Nephron progenitor cell (in vitro differentiated cells): ENCODE data around the gene SLC39A9.

Source experiments
- DNase-seq: peaks from one replicate; pipeline ENCODE4 v3.0.0; 2021
- H3K27ac Mint-ChIP-seq: 2 replicates; pipeline ENCODE4 v1.8.0; 2021; ENCODE audit warnings: mild to moderate bottlenecking, moderate library complexity, mixed read lengths
- H3K27me3 Mint-ChIP-seq: 2 replicates; pipeline ENCODE4 v1.8.0; 2021; ENCODE audit warnings: mild to moderate bottlenecking, low read depth, mixed read lengths; ENCODE audit not compliant: poor library complexity
- H3K36me3 Mint-ChIP-seq: 2 replicates; pipeline ENCODE4 v1.8.0; 2021; ENCODE audit warnings: low read depth, mixed read lengths
- H3K4me1 Mint-ChIP-seq: 2 replicates; pipeline ENCODE4 v1.8.0; 2021; ENCODE audit warnings: mixed read lengths
- H3K4me3 Mint-ChIP-seq: 2 replicates; pipeline ENCODE4 v1.8.0; 2021; ENCODE audit warnings: mild to moderate bottlenecking, moderate library complexity, mixed read lengths
- H3K9me3 Mint-ChIP-seq: 2 replicates; pipeline ENCODE4 v1.8.0; 2021; ENCODE audit warnings: mild to moderate bottlenecking, moderate library complexity, mixed read lengths
- CTCF ChIP-seq: fragments of 200-600 bp; sonication (generic); IDR thresholded peaks from 2 replicates; pipeline ENCODE4 v1.5.0; 2021; ENCODE audit warnings: antibody characterized with exemption

SLC39A9 gene

DNA sequence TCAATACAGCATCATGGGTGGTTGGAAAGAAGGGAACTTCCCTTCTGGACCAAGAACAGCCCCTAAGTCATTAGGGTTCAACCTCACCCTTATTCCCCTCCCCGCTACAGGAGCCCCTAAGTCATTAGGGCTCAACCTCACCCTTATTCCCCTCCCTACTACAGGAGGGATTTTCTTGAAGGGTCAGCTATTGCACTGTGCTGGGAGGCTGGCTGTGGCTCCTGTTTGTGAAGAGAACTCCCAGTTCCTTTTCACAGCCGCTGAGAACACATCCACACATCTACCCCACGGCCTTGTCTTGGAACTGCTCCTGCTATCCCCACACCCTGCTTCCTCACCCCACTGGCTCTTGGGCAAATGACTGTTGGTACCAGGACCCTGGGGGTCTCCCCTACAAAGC lies 45.3 kb upstream of the SLC39A9 start:
- Mint-ChIP-seq H3K27me3 (peaks cover 21% of the 10 kb centered on the region), H3K4me1 (peaks cover 28% of the 10 kb centered on the region), H3K9me3 (no peaks in the 10 kb centered on the region), H3K36me3 (no peaks in the 10 kb centered on the region), H3K27ac (no peak overlapping the region), H3K4me3 (no peak overlapping the region)
- TF ChIP-seq CTCF = no peak
- DNase-seq = no peak

DNA sequence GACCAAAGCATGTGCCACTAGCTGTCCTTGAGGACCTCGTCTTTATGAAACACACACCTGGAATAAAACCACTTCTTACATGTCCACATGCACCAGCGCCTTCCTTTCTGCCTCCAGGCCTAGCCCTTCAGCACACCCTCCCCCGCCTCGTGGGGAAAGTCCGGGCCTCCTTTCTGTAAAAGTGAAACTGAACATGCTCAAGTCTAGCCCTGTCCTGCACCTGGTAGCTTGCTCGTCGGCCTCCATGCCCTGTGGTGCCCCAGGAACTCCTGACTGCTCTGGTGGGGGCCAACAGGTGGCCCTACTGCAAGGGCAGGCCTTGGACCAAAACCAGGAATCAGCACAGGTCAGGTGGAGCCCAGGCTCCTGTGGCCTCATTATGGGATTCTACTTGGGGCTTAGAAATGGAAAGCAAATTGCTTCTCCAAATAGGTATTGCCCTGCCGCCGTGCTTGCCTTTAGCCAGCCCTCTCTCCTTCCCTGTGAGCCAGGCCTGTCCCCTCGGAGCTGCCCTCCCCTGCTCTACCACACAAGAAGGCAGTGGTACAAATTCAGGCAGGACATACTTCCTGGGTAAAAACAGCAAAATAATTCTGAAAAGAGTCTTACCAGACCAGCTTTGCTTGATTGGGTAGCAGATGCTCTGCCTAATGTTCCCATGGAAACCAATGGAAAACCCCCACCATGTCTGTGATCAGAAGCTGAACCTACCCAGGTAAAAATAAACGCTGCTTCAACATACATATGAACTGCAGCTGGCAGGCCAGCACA lies 43.9 kb upstream of the SLC39A9 start:
- no peak overlapping the region for H3K4me3 Mint-ChIP-seq
- DNase-seq = no peak
- H3K27ac Mint-ChIP-seq = peak overlapping the region; percentile 79

GRCh38 chr14:69355154-69355597 lies 43.3 kb upstream of the SLC39A9 start:
- peaks cover 23% of the 10 kb centered on the region for H3K27me3 Mint-ChIP-seq
- H3K27ac Mint-ChIP-seq = no peak overlapping the region
- no peaks in the 10 kb centered on the region for H3K36me3 Mint-ChIP-seq
- no peak for TF ChIP-seq CTCF
- no peak for DNase-seq
- H3K9me3 Mint-ChIP-seq = no peaks in the 10 kb centered on the region
- peaks cover 26% of the 10 kb centered on the region for H3K4me1 Mint-ChIP-seq
- H3K4me3 Mint-ChIP-seq = no peak overlapping the region

More for the DNA sequence above, 43.9 kb upstream of the SLC39A9 start:
- H3K36me3 Mint-ChIP-seq = no peaks in the 10 kb centered on the region
- H3K27me3 Mint-ChIP-seq = peaks cover 21% of the 10 kb centered on the region
- H3K4me1 Mint-ChIP-seq = peaks cover 28% of the 10 kb centered on the region
- TF ChIP-seq CTCF = no peak
- H3K9me3 Mint-ChIP-seq = no peaks in the 10 kb centered on the region

DNA sequence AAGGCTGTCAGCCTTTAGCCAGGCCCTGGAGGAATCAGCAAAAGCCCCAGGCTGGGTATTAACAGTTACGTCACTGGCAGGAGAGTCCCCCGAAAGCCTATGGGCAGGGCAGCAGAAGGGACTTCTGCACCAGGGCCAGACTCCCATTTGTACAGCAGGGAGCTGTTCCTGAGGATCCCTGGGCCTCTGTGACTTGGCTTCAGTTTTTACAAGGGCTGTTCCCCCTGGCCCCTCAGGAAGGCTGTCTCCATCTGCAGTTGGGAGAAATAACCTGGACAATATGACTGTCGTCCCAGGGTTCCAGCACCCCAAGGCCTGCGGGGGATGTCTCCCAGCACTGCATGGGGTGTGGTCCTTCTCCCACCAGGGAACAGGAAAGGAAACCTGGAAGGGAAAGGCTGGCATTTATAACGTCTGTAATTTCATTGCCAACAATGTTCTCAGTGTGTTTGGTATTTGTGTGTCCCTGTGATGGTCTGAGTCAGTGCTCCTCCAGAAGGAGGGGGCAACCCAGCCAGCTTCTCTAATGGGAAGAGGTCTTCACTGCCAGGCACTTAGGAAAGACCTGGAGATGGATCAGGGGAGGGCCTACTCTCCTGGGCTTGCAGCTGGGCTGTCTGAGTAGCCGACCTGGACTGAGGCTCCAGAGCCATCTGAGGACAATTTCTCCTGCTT lies 42.7 kb upstream of the SLC39A9 start:
- no peak overlapping the region for H3K4me3 Mint-ChIP-seq
- no peaks in the 10 kb centered on the region for H3K9me3 Mint-ChIP-seq
- peak overlapping the region; percentile 61 for H3K27ac Mint-ChIP-seq
- no peaks in the 10 kb centered on the region for H3K36me3 Mint-ChIP-seq
- peaks cover 25% of the 10 kb centered on the region for H3K27me3 Mint-ChIP-seq
- no peak for DNase-seq
- H3K4me1 Mint-ChIP-seq = peaks cover 24% of the 10 kb centered on the region
- TF ChIP-seq CTCF = no peak

DNA sequence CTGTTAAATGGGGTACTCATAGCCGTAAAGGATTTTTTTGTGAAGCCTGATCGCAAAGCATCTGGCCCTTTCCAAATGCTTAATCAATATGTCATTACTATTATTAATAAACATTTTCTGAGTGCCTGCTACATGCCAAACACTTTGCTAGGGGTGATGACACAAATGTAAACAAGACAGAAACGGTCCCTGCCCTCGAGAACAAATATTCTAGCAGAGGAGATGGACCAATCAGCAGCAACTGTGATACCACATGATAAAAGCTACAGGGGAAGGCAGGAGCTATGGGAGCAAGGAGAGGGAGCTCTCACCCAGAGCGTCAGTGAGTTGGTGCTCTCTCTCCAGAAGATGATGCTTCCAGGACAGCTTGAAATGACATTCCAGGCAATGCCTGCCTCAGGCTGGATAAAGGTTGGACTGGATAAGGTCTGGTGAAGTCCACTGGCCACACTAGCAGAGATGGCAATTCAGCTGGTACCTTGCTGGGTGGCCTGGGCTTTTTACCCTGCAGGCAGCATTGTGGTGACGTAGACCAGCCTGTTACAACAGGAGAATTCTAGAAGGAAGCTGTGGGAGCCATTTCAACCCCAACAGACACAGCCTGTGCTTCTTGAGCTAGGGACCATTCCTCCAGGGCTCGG lies 41.5 kb upstream of the SLC39A9 start:
- Mint-ChIP-seq H3K36me3 (no peaks in the 10 kb centered on the region), H3K4me3 (no peak overlapping the region), H3K27ac (no peak overlapping the region), H3K9me3 (no peaks in the 10 kb centered on the region), H3K4me1 (peaks cover 25% of the 10 kb centered on the region), H3K27me3 (peaks cover 25% of the 10 kb centered on the region)
- no peak for TF ChIP-seq CTCF
- no peak for DNase-seq
